Thoracic aorta (tissue), 2 donors: ENCODE results near the gene NCBP3. TPM values are rescaled to one million over a fixed set of nuclear protein-coding genes. Genes with fewer than 3 reads are reported as not detected.

ENCODE experiments used
- ATAC-seq: fragments of 150-250 bp; one replicate; pipeline ENCODE4 v1.8.0; 2017; ENCODE audit warnings: low read depth; ENCODE audit not compliant: insufficient number of reproducible peaks, low FRiP score
- DNase-seq: peaks from one replicate; pipeline ENCODE4 v3.0.0-alpha.2; 2020; ENCODE audit warnings: low spot score
- H3K27ac ChIP-seq, 2 donors: fragments of 200-600 bp; sonication (generic); 1 replicate in 1 of 2; 2 replicates in 1 of 2; pipeline ENCODE4 v1.5.1; 2016; ENCODE audit warnings: mild to moderate bottlenecking in 2 of 2, moderate library complexity in 2 of 2
- H3K27me3 ChIP-seq: fragments of 200-600 bp; sonication (generic); replicated peaks from 2 replicates; pipeline ENCODE4 v1.6.0; 2016; ENCODE audit warnings: mild to moderate bottlenecking; ENCODE audit not compliant: insufficient read depth
- H3K36me3 ChIP-seq: fragments of 200-600 bp; sonication (generic); one replicate; pipeline ENCODE4 v1.5.1; 2016
- H3K4me1 ChIP-seq, 2 donors: fragments of 200-600 bp; sonication (generic); 1 replicate in 1 of 2; 2 replicates in 1 of 2; pipeline versions ENCODE4 v1.5.1 to v1.6.0; 2016; ENCODE audit warnings: low read depth in 2 of 2, mild to moderate bottlenecking in 1 of 2; ENCODE audit not compliant: control insufficient read depth in 1 of 2
- H3K4me3 ChIP-seq: fragments of 200-600 bp; sonication (generic); 2 replicates; pipeline ENCODE4 v1.5.1; 2016; ENCODE audit warnings: mild to moderate bottlenecking
- H3K9me3 ChIP-seq: fragments of 200-600 bp; sonication (generic); 2 replicates; pipeline ENCODE4 v1.5.1; 2016
- total RNA-seq, 2 donors: library from RNA; depleted of rRNA; stranded (reverse); fragments of >200 nt; gene quantifications; one replicate each; pipeline versions ENCODE4 v1.1.0 to v1.2.3, GENCODE V29; 2016
- TF ChIP-seq, protein P1 (sequence below): fragments of 200-600 bp; sonication (generic); IDR thresholded peaks from one replicate; pipeline ENCODE4 v1.5.1; 2019; ENCODE audit warnings: antibody characterized with exemption

Gene NCBP3
- total RNA-seq, 2 donors from 2014 or later = 28.8 to 47.8 TPM

- ATAC-seq (no peak), DNase-seq (no peak)
- peaks cover 19 to 45% of the 10 kb centered on the region in 2 donors for H3K4me1 ChIP-seq
- H3K9me3 ChIP-seq = no peaks in the 10 kb centered on the region
- H3K27ac ChIP-seq = peak overlapping the region in 1 of 2 donors; percentile 35
- H3K36me3 ChIP-seq = no peaks in the 10 kb centered on the region
- no peaks in the 10 kb centered on the region for H3K27me3 ChIP-seq
- TF ChIP-seq, protein P1, sequence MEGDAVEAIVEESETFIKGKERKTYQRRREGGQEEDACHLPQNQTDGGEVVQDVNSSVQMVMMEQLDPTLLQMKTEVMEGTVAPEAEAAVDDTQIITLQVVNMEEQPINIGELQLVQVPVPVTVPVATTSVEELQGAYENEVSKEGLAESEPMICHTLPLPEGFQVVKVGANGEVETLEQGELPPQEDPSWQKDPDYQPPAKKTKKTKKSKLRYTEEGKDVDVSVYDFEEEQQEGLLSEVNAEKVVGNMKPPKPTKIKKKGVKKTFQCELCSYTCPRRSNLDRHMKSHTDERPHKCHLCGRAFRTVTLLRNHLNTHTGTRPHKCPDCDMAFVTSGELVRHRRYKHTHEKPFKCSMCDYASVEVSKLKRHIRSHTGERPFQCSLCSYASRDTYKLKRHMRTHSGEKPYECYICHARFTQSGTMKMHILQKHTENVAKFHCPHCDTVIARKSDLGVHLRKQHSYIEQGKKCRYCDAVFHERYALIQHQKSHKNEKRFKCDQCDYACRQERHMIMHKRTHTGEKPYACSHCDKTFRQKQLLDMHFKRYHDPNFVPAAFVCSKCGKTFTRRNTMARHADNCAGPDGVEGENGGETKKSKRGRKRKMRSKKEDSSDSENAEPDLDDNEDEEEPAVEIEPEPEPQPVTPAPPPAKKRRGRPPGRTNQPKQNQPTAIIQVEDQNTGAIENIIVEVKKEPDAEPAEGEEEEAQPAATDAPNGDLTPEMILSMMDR = no peak
- no peak overlapping the region for H3K4me3 ChIP-seq
Observed at GRCh38 chr17:3887394-3887793, 41.3 kb upstream of the NCBP3 start.

GRCh38 chr17:3886776-3887175 lies 40.7 kb upstream of the NCBP3 start:
- Histone ChIP-seq H3K36me3 (no peaks in the 10 kb centered on the region), H3K9me3 (no peaks in the 10 kb centered on the region), H3K27ac (peak overlapping the region in 1 of 2 donors; percentile 35), H3K4me1 (peaks cover 19 to 39% of the 10 kb centered on the region in 2 donors), H3K4me3 (peak overlapping the region; percentile 22), H3K27me3 (no peaks in the 10 kb centered on the region)
- ATAC-seq = no peak
- DNase-seq = no peak
- TF ChIP-seq, protein P1 = no peak

DNA sequence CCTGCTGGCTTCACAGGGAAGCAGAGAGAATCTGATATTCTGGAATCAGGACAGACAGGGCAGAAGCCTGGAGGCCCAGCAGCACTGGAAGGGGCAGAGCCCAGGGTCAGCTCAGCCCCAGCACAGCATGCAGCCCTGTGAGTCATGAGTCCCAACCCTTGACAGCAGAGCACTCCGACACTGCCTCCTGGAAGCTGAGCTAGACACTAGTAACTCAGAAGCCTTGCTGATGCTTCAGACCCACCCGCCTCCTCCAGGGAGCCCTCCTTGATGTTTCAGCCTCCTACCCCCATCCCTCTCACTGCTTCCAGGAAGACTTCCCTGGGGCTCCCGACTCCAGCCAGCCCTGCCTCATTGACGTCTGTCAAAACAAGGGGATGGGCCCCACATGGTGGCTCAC lies 39.9 kb upstream of the NCBP3 start:
- no peak for ATAC-seq
- no peaks in the 10 kb centered on the region for H3K36me3 ChIP-seq
- TF ChIP-seq, protein P1 = no peak
- H3K27me3 ChIP-seq = no peaks in the 10 kb centered on the region
- DNase-seq = no peak
- peaks cover 13 to 31% of the 10 kb centered on the region in 2 donors for H3K4me1 ChIP-seq
- no peak overlapping the region for H3K27ac ChIP-seq
- H3K9me3 ChIP-seq = no peaks in the 10 kb centered on the region
- no peak overlapping the region for H3K4me3 ChIP-seq

GRCh38 chr17:3885271-3885670 lies 39.2 kb upstream of the NCBP3 start:
- H3K27ac ChIP-seq = no peak overlapping the region

DNA sequence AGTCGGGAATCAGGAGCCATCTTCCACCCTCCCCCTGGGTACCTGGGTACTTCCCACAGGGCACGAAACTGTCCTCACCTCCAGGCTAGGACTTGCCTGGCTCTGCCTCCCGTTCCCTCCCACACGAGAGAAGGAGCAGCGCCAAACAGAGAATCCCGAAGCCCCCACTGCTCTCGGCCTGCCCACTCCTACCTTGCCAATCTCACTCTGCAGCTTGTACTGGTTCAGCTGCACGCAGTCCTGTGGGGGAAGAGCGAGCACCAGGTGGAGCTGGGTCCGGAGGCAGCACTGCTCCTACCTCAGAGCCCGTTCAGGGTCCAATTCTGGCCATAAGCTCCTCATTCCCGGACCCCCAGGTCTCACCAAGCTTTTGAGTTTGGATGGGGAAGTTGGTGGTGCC lies 38.1 kb upstream of the NCBP3 start:
- TF ChIP-seq, protein P1 = no peak
- DNase-seq (no peak), ATAC-seq (no peak)
- Histone ChIP-seq H3K27me3 (no peaks in the 10 kb centered on the region), H3K4me3 (no peak overlapping the region), H3K27ac (no peak overlapping the region), H3K4me1 (peaks cover 0 to 19% of the 10 kb centered on the region in 2 donors), H3K36me3 (no peaks in the 10 kb centered on the region), H3K9me3 (no peaks in the 10 kb centered on the region)

More at GRCh38 chr17:3885271-3885670, 39.2 kb upstream of the NCBP3 start:
- TF ChIP-seq, protein P1 = no peak
- Histone ChIP-seq H3K27me3 (no peaks in the 10 kb centered on the region), H3K4me3 (no peak overlapping the region), H3K9me3 (no peaks in the 10 kb centered on the region), H3K4me1 (peaks cover 6 to 24% of the 10 kb centered on the region in 2 donors), H3K36me3 (no peaks in the 10 kb centered on the region)
- no peak for ATAC-seq
- DNase-seq = no peak
